ENCODE data around the gene TXNDC17.

GRCh38 chr17:6636105-6636504 lies 4.8 kb upstream of the TXNDC17 start:
- TF ChIP-seq CTCF (IDR thresholded peaks at IDR 0.05) (no peak), ZNF281 (CRISPR knock-in tag; IDR thresholded peaks at IDR 0.05) (no peak)
